ENCODE results near the gene JARID2.

GRCh38 chr6:15296249-15296648, 50.4 kb downstream of the JARID2 start:
- no peak for TF ChIP-seq CTCF (IDR thresholded peaks at IDR 0.05)
- no peak for TF ChIP-seq EZH2phosphoT487 (IDR thresholded peaks at IDR 0.05)
- no peak for TF ChIP-seq EZH2 (IDR thresholded peaks at IDR 0.05)
